Skeletal muscle tissue (tissue), 4 donors: ENCODE data around the gene C7orf57. TPM values are rescaled to one million over a fixed set of nuclear protein-coding genes. Genes with fewer than 3 reads are reported as not detected.

ENCODE experiments used
- H3K27ac ChIP-seq: one replicate; pipeline ENCODE4 v1.7.0; 2013; ENCODE audit warnings: mild to moderate bottlenecking, low read depth, low read length, inconsistent platforms
- H3K27me3 ChIP-seq, 3 donors: one replicate each; pipeline ENCODE4 v1.7.0; 2013; ENCODE audit warnings: low read length in 3 of 3; ENCODE audit not compliant: control insufficient read depth in 3 of 3, insufficient read depth in 3 of 3
- H3K36me3 ChIP-seq, 3 donors: one replicate each; pipeline ENCODE4 v1.7.0; 2013; ENCODE audit warnings: low read length in 3 of 3; ENCODE audit not compliant: control insufficient read depth in 3 of 3, insufficient read depth in 3 of 3
- H3K4me1 ChIP-seq, 3 donors: one replicate each; pipeline ENCODE4 v1.7.0; 2013; ENCODE audit warnings: low read length in 3 of 3, mild to moderate bottlenecking in 3 of 3; ENCODE audit not compliant: control insufficient read depth in 3 of 3, insufficient read depth in 3 of 3
- H3K4me3 ChIP-seq, 3 donors: one replicate each; pipeline ENCODE4 v1.7.0; 2013; ENCODE audit warnings: low read length in 3 of 3
- H3K9ac ChIP-seq, 3 donors: one replicate each; pipeline ENCODE4 v1.7.0; 2013; ENCODE audit warnings: low read length in 3 of 3, mild to moderate bottlenecking in 3 of 3, moderate library complexity in 2 of 3, low read depth in 1 of 3
- H3K9me3 ChIP-seq, 3 donors: one replicate each; pipeline ENCODE4 v1.7.0; 2013; ENCODE audit warnings: low read length in 3 of 3; ENCODE audit not compliant: control insufficient read depth in 3 of 3
- total RNA-seq: library from RNA; depleted of rRNA; stranded (reverse); fragments of >200 nt; gene quantifications from one replicate; pipeline ENCODE4 v1.2.3, GENCODE V29; 2014
- donor health status: Osteomylitis.

C7orf57 gene
- total RNA-seq, 1 donor from 2014 or later, result not detected

GRCh38 chr7:48048113-48048512 is 12.8 kb downstream of the C7orf57 start:
- H3K9me3 ChIP-seq, result no peaks in the 10 kb centered on the region
- no peak overlapping the region for H3K4me3 ChIP-seq
- H3K4me1 ChIP-seq, result no peaks in the 10 kb centered on the region
- H3K9ac ChIP-seq, result no peak overlapping the region
- H3K27me3 ChIP-seq, result peaks cover 0 to 5% (median 2%) of the 10 kb centered on the region in 3 donors
- no peak overlapping the region for H3K27ac ChIP-seq
- no peaks in the 10 kb centered on the region for H3K36me3 ChIP-seq

- Histone ChIP-seq H3K27ac (no peak overlapping the region), H3K4me3 (no peak overlapping the region), H3K36me3 (no peaks in the 10 kb centered on the region), H3K27me3 (peaks cover 0 to 5% (median 2%) of the 10 kb centered on the region in 3 donors), H3K4me1 (no peaks in the 10 kb centered on the region), H3K9me3 (no peaks in the 10 kb centered on the region), H3K9ac (no peak overlapping the region)
These were observed 14.5 kb downstream of the C7orf57 start for GRCh38 chr7:48049850-48050249.

GRCh38 chr7:48052748-48053147 is 17.4 kb downstream of the C7orf57 start:
- Histone ChIP-seq H3K4me3 (no peak overlapping the region), H3K9me3 (peaks cover 0 to 2% (median 0%) of the 10 kb centered on the region in 3 donors), H3K9ac (no peak overlapping the region), H3K36me3 (no peaks in the 10 kb centered on the region), H3K27me3 (peaks cover 0 to 4% (median 0%) of the 10 kb centered on the region in 3 donors), H3K4me1 (no peaks in the 10 kb centered on the region), H3K27ac (no peak overlapping the region)

GRCh38 chr7:48053736-48054135 is 18.4 kb downstream of the C7orf57 start:
- no peak overlapping the region for H3K9ac ChIP-seq
- no peaks in the 10 kb centered on the region for H3K36me3 ChIP-seq
- H3K4me1 ChIP-seq, result no peaks in the 10 kb centered on the region

GRCh38 chr7:48058990-48059389 is 23.6 kb downstream of the C7orf57 start:
- H3K4me1 ChIP-seq, result no peaks in the 10 kb centered on the region
- H3K27me3 ChIP-seq, result no peaks in the 10 kb centered on the region
- H3K9me3 ChIP-seq, result peaks cover 0 to 2% (median 0%) of the 10 kb centered on the region in 3 donors

More at GRCh38 chr7:48053736-48054135, 18.4 kb downstream of the C7orf57 start:
- no peak overlapping the region for H3K4me3 ChIP-seq
- peaks cover 0 to 2% (median 0%) of the 10 kb centered on the region in 3 donors for H3K9me3 ChIP-seq
- H3K27ac ChIP-seq, result no peak overlapping the region
- H3K27me3 ChIP-seq, result no peaks in the 10 kb centered on the region

GRCh38 chr7:48059706-48060105 is 24.4 kb downstream of the C7orf57 start:
- Histone ChIP-seq H3K27ac (no peak overlapping the region), H3K27me3 (no peaks in the 10 kb centered on the region), H3K9ac (no peak overlapping the region), H3K4me3 (no peak overlapping the region), H3K9me3 (peaks cover 0 to 2% (median 0%) of the 10 kb centered on the region in 3 donors), H3K4me1 (no peaks in the 10 kb centered on the region), H3K36me3 (no peaks in the 10 kb centered on the region)

More at GRCh38 chr7:48058990-48059389, 23.6 kb downstream of the C7orf57 start:
- Histone ChIP-seq H3K9ac (no peak overlapping the region), H3K36me3 (no peaks in the 10 kb centered on the region), H3K4me3 (no peak overlapping the region), H3K27ac (no peak overlapping the region)

GRCh38 chr7:48063985-48064384 is 28.6 kb downstream of the C7orf57 start:
- no peaks in the 10 kb centered on the region for H3K9me3 ChIP-seq
- no peak overlapping the region for H3K4me3 ChIP-seq
- H3K27me3 ChIP-seq, result no peaks in the 10 kb centered on the region
- H3K4me1 ChIP-seq, result no peaks in the 10 kb centered on the region
- H3K27ac ChIP-seq, result no peak overlapping the region
- H3K9ac ChIP-seq, result no peak overlapping the region
- H3K36me3 ChIP-seq, result no peaks in the 10 kb centered on the region

- Histone ChIP-seq H3K4me1 (no peaks in the 10 kb centered on the region), H3K9me3 (peaks cover 0 to 4% (median 0%) of the 10 kb centered on the region in 3 donors), H3K27ac (no peak overlapping the region), H3K36me3 (no peaks in the 10 kb centered on the region), H3K4me3 (no peak overlapping the region), H3K9ac (no peak overlapping the region), H3K27me3 (no peaks in the 10 kb centered on the region)
These were observed 32.1 kb downstream of the C7orf57 start for GRCh38 chr7:48067475-48067874.

- Histone ChIP-seq H3K9me3 (peaks cover 0 to 4% (median 0%) of the 10 kb centered on the region in 3 donors), H3K27me3 (no peaks in the 10 kb centered on the region), H3K4me3 (no peak overlapping the region), H3K27ac (no peak overlapping the region), H3K4me1 (no peaks in the 10 kb centered on the region), H3K9ac (no peak overlapping the region), H3K36me3 (no peaks in the 10 kb centered on the region)
These were observed 38.9 kb downstream of the C7orf57 start for GRCh38 chr7:48074204-48074654.

- no peak overlapping the region for H3K27ac ChIP-seq
- H3K36me3 ChIP-seq, result no peaks in the 10 kb centered on the region
- no peaks in the 10 kb centered on the region for H3K9me3 ChIP-seq
- no peak overlapping the region for H3K9ac ChIP-seq
- H3K4me1 ChIP-seq, result no peaks in the 10 kb centered on the region
- no peaks in the 10 kb centered on the region for H3K27me3 ChIP-seq
- H3K4me3 ChIP-seq, result no peak overlapping the region
These were observed 42.1 kb downstream of the C7orf57 start for GRCh38 chr7:48077423-48077822.
